Prostate gland (tissue), 2 donors: Measurements from ENCODE around the gene LRRTM4.

Experiments
- POLR2A ChIP-seq: fragments of 450-650 bp; IDR thresholded peaks from one replicate; pipeline ENCODE4 v1.6.1; 2016; ENCODE audit warnings: antibody characterized with exemption, mild to moderate bottlenecking
- POLR2AphosphoS5 ChIP-seq: sonication (generic); formaldehyde crosslinking; IDR thresholded peaks from one replicate; pipeline ENCODE4 v1.6.1; 2017; ENCODE audit warnings: antibody characterized with exemption
- TF ChIP-seq, protein P1 (sequence below), 4 experiments: fragments of 200-600 bp in 2 of 4; fragments of 450-650 bp in 2 of 4; sonication (generic) in 2 of 4; IDR thresholded peaks; 1 replicate in 3 of 4; 2 replicates in 1 of 4; pipeline ENCODE4 v1.5.1; 2016 to 2019; ENCODE audit warnings: antibody characterized with exemption in 4 of 4, mild to moderate bottlenecking in 2 of 4, moderate library complexity in 2 of 4

DNA sequence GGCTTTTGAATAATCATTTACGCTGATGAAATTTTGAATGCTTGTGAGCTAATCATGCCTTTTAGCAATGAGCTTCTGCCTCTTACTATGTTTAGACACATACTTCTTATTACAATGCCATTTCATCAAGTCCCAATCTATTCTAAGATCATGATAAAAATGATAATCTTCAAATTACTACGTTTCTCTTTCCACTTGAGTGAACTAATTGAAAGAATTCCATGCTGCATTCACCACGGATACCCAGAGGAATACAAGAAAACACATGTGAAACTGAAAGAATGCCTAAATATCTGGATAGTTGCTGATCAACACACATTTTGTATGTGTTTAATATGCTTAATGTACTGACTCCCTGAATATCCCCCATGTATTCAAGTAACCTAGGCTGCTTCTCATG lies 62.3 kb downstream of the LRRTM4 start:
- TF ChIP-seq, protein P1, sequence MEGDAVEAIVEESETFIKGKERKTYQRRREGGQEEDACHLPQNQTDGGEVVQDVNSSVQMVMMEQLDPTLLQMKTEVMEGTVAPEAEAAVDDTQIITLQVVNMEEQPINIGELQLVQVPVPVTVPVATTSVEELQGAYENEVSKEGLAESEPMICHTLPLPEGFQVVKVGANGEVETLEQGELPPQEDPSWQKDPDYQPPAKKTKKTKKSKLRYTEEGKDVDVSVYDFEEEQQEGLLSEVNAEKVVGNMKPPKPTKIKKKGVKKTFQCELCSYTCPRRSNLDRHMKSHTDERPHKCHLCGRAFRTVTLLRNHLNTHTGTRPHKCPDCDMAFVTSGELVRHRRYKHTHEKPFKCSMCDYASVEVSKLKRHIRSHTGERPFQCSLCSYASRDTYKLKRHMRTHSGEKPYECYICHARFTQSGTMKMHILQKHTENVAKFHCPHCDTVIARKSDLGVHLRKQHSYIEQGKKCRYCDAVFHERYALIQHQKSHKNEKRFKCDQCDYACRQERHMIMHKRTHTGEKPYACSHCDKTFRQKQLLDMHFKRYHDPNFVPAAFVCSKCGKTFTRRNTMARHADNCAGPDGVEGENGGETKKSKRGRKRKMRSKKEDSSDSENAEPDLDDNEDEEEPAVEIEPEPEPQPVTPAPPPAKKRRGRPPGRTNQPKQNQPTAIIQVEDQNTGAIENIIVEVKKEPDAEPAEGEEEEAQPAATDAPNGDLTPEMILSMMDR (IDR thresholded peaks at IDR 0.05), result no peak
- TF ChIP-seq POLR2AphosphoS5, result no peak
- no peak for TF ChIP-seq POLR2A
